Ovary (tissue), 9 donors: ENCODE data around the gene KIF13A. TPM values are rescaled to one million over a fixed set of nuclear protein-coding genes. Genes with fewer than 3 reads are reported as not detected.

Experiments
- DNase-seq, 5 donors: peaks; one replicate each; pipeline ENCODE4 v3.0.0-alpha.2; 2019 to 2020
- H3K27ac ChIP-seq, 2 donors: fragments of 200-600 bp; one replicate each; pipeline versions ENCODE4 v1.5.1 to v1.8.0; 2019 to 2022
- H3K27me3 ChIP-seq: fragments of 200-600 bp; one replicate; pipeline ENCODE4 v1.8.0; 2022
- H3K36me3 ChIP-seq: fragments of 200-600 bp; sonication (generic); one replicate; pipeline ENCODE4 v1.5.1; 2019
- H3K4me1 ChIP-seq: one replicate; pipeline ENCODE4 v1.8.1; 2013; ENCODE audit warnings: mild to moderate bottlenecking, moderate library complexity; ENCODE audit not compliant: insufficient read depth
- H3K4me3 ChIP-seq: fragments of 200-600 bp; sonication (generic); one replicate; pipeline ENCODE4 v1.5.1; 2017
- H3K9me3 ChIP-seq, 2 donors: fragments of 200-600 bp in 1 of 2; sonication (generic) in 1 of 2; one replicate each; pipeline versions ENCODE4 v1.5.1 to v1.8.1; 2013 to 2019; ENCODE audit warnings: mild to moderate bottlenecking in 1 of 2, moderate library complexity in 1 of 2
- CTCF ChIP-seq, 3 donors: fragments of 450-650 bp in 2 of 3; fragments of 200-600 bp in 1 of 3; IDR thresholded peaks; one replicate each; pipeline versions ENCODE4 v1.5.1 to v1.8.0; 2016 to 2022; ENCODE audit warnings: antibody characterized with exemption in 3 of 3, mild to moderate bottlenecking in 1 of 3
- EP300 ChIP-seq: sonication (generic); formaldehyde crosslinking; IDR thresholded peaks from one replicate; pipeline ENCODE4 v1.6.1; 2017; ENCODE audit warnings: antibody characterized with exemption
- POLR2A ChIP-seq: fragments of 450-650 bp; IDR thresholded peaks from one replicate; pipeline ENCODE4 v1.6.1; 2017; ENCODE audit warnings: antibody characterized with exemption, mild to moderate bottlenecking, moderate library complexity
- WGBS, 3 donors: extraction: QIAGEN DNeasy Blood & Tissue Kit in 1 of 3; methylation state at CpG; one replicate each; pipeline versions ENCODE4 v1.1.5 to v1.1.7; 2013 to 2017; 5-methylcytosine and 5-hydroxymethylcytosine counted together
- intact Hi-C, 4 donors: fragments of 100-400 bp; cut with DNase I; formaldehyde crosslinking; loops; one replicate each; pipeline versions ENCODE4 v1.11.0 to v1.15.1; 2022 to 2023
- polyA plus RNA-seq, 2 donors: library from polyadenylated mRNA; stranded (reverse); fragments of 200-250 nt in 1 of 2; fragments of 350-450 nt in 1 of 2; fragmentation: Illumina TruSeq in 1 of 2; extraction: RNeasy Lipid Tissue Mini Kit (QIAGEN cat#74804) in 1 of 2; gene quantifications; one replicate each; pipeline ENCODE4 v1.2.3, GENCODE V29; 2013 to 2014
- total RNA-seq, 7 donors: library from RNA; depleted of rRNA in 2 of 7; stranded (reverse); fragments of >200 nt in 2 of 7; fragmentation: NEBNext Ultra II Directional in 3 of 7; extraction: Animal tissue kit (Norgen Biotek cat#: 25700) in 3 of 7; gene quantifications; one replicate each; pipeline versions ENCODE4 v1.1.0 to v1.2.4, GENCODE V29; 2016 to 2023
- donor health status: DM: no; HTN: no; CAD: no; lungs with moderate emphysema.
- donor health status: DM: no; HTN: no; CAD: no.
- donor health status: Bipolar disorder and iron deficiency.
- donor health status: DM: yes; HTN: yes; CAD: no.
- donor health status: DM: no; HTN: no; CAD: no.
- donor health status: DM: yes; HTN: yes; CAD: no.

The KIF13A gene
- total and polyA plus RNA-seq, 9 donors = 18.4 to 44.4 (median 38.0) TPM

GRCh38 chr6:17881085-17881858 is 106.2 kb downstream of the KIF13A start:
- Histone ChIP-seq H3K9me3 (no peaks in the 10 kb centered on the region), H3K4me1 (peaks cover 2% of the 10 kb centered on the region), H3K36me3 (no peaks in the 10 kb centered on the region), H3K27ac (no peak overlapping the region), H3K27me3 (no peaks in the 10 kb centered on the region), H3K4me3 (no peak overlapping the region)
- no peak for DNase-seq
- no peak for TF ChIP-seq POLR2A
- TF ChIP-seq EP300 = no peak
- no peak for TF ChIP-seq CTCF (IDR thresholded peaks at IDR 0.05)
- 94 to 96% (median 94%) methylated on average over 11 of the region's 11 CpGs for WGBS, 3 donors
- intact Hi-C loops = no loop called here

GRCh38 chr6:17879184-17879583 is 108.3 kb downstream of the KIF13A start:
- intact Hi-C loops = no loop called here
- Histone ChIP-seq H3K4me3 (no peak overlapping the region), H3K9me3 (no peaks in the 10 kb centered on the region), H3K27ac (no peak overlapping the region), H3K36me3 (no peaks in the 10 kb centered on the region), H3K4me1 (peaks cover 2% of the 10 kb centered on the region), H3K27me3 (no peaks in the 10 kb centered on the region)
- WGBS, 3 donors = 54 to 84% (median 71%) methylated on average over 2 of the region's 2 CpGs
- no peak for TF ChIP-seq CTCF (IDR thresholded peaks at IDR 0.05)
- DNase-seq = no peak

- no peak for DNase-seq
- intact Hi-C loops = no loop called here
- 70 to 77% (median 74%) methylated on average over 1 of the region's 1 CpG for WGBS, 3 donors
- no peaks in the 10 kb centered on the region for H3K9me3 ChIP-seq
- H3K27ac ChIP-seq = no peak overlapping the region
- H3K27me3 ChIP-seq = no peaks in the 10 kb centered on the region
- TF ChIP-seq EP300 = no peak
- TF ChIP-seq CTCF (IDR thresholded peaks at IDR 0.05) = no peak
- TF ChIP-seq POLR2A = no peak
- no peaks in the 10 kb centered on the region for H3K36me3 ChIP-seq
- H3K4me1 ChIP-seq = peaks cover 2% of the 10 kb centered on the region
- H3K4me3 ChIP-seq = no peak overlapping the region
Observed at GRCh38 chr6:17878734-17879133, 108.7 kb downstream of the KIF13A start.

GRCh38 chr6:17877895-17878440 is 109.5 kb downstream of the KIF13A start:
- Histone ChIP-seq H3K9me3 (no peaks in the 10 kb centered on the region), H3K27me3 (no peaks in the 10 kb centered on the region), H3K36me3 (no peaks in the 10 kb centered on the region), H3K4me1 (peaks cover 2% of the 10 kb centered on the region), H3K4me3 (no peak overlapping the region), H3K27ac (no peak overlapping the region)
- WGBS, 3 donors = 94 to 98% (median 96%) methylated on average over 3 of the region's 3 CpGs
- intact Hi-C loops = no loop called here
- TF ChIP-seq POLR2A (no peak), CTCF (IDR thresholded peaks at IDR 0.05) (no peak), EP300 (no peak)
- DNase-seq = no peak
